ENCODE data around the gene CEP128. TPM values are rescaled to one million over a fixed set of nuclear protein-coding genes. Genes with fewer than 3 reads are reported as not detected.

Gene CEP128
- total RNA-seq, 1 experiment from 2014 or later, result 16.4 TPM

- H3K36me3 ChIP-seq (ENCODE audit: control insufficient read depth in 1 of 2, insufficient read depth in 2 of 2, low read length in 2 of 2), result no peaks in the 10 kb centered on the region
- no peaks in the 10 kb centered on the region for H3K9me3 ChIP-seq (ENCODE audit: control insufficient read depth in 1 of 2, insufficient read depth in 1 of 2, low read depth in 1 of 2, low read length in 2 of 2)
- ChIA-PET CTCF (interaction anchor here (0.8 to 1.0 kb wide), 2 partner anchors 11 to 32 kb away, joined by 3 read pairs; no protein-coding TSS in a partner anchor), POLR2A (no interaction called here), RAD21 (ENCODE audit: low non-redundant PET in 1 of 2, low total read pairs in 2 of 2, uncharacterized antibody in 2 of 2, unreplicated experiment in 2 of 2) (no interaction called here)
- H3K9ac ChIP-seq (ENCODE audit: low read length), result peak overlapping the region; percentile 28; the same call in 1 of the 2 replicates
- no peaks in the 10 kb centered on the region for H3K9me2 ChIP-seq (ENCODE audit: insufficient read depth)
- intact Hi-C loops (cut with micrococcal nuclease), result loop anchor here (1.0 to 2.0 kb wide), 3 partner anchors 33 to 210 kb away; no protein-coding TSS in a partner anchor
- no peaks in the 10 kb centered on the region for H3K27me3 ChIP-seq (ENCODE audit: insufficient read depth, low read length)
- H3K79me2 ChIP-seq (ENCODE audit: insufficient read depth, low read length), result no peaks in the 10 kb centered on the region
- H4K20me1 ChIP-seq (ENCODE audit: insufficient read depth), result no peaks in the 10 kb centered on the region
- no peak overlapping the region for H3K27ac ChIP-seq (ENCODE audit: low read depth, low read length)
- peak overlapping the region; percentile 90 for H2AFZ ChIP-seq (ENCODE audit: low read depth, low read length, poor library complexity, severe bottlenecking)
- ATAC-seq (peak; percentile 94), DNase-seq (ENCODE audit: low read depth, low spot score) (peak; percentile 51)
- peaks cover 0 to 4% of the 10 kb centered on the region in 2 experiments; a peak in 1 of 4 replicates for H3K4me1 ChIP-seq (ENCODE audit: control insufficient read depth in 1 of 2, insufficient read depth in 2 of 2, low read length in 2 of 2)
- BruUV-seq (replicated peaks), result no TSS peak
- peak overlapping the region; percentile 91 for H3K4me2 ChIP-seq (ENCODE audit: low read length)
- H3K4me3 ChIP-seq (replicated peaks in 1 of 2; ENCODE audit: low read depth in 1 of 2, low read length in 2 of 2), result peak overlapping the region; percentile 31 to 55
- TF ChIP-seq JUND (IDR thresholded peaks at IDR 0.05) (no peak), ZFX (IDR thresholded peaks at IDR 0.05) (no peak), CTCF (IDR thresholded peaks at IDR 0.05 in 2 of 3, conservative IDR thresholded peaks at IDR 0.05 in 1 of 3; ENCODE audit: borderline replicate concordance in 1 of 3, insufficient read depth in 1 of 3, low read depth in 2 of 3, low read length in 2 of 3) (peak; percentile 67 to 78 (median 71)), POLR2A (IDR thresholded peaks at IDR 0.05; ENCODE audit: borderline replicate concordance, extremely low read depth, insufficient read depth, insufficient read length) (no peak), CEBPB (IDR thresholded peaks at IDR 0.05; ENCODE audit: low read depth) (no peak), POLR2AphosphoS5 (IDR thresholded peaks at IDR 0.05; ENCODE audit: low read depth, low read length) (no peak), YY1 (IDR thresholded peaks at IDR 0.05; ENCODE audit: extremely low read depth, insufficient replicate concordance, low read depth, low read length) (no peak), ELF1 (IDR thresholded peaks at IDR 0.05; ENCODE audit: borderline replicate concordance, low read depth) (no peak), ZNF274 (IDR thresholded peaks at IDR 0.05; ENCODE audit: low read depth, low read length) (no peak), EZH2phosphoT487 (IDR thresholded peaks at IDR 0.05; ENCODE audit: borderline replicate concordance) (no peak), SRF (IDR thresholded peaks at IDR 0.05; ENCODE audit: low read depth) (no peak), SP1 (IDR thresholded peaks at IDR 0.05; ENCODE audit: low read depth) (no peak), CBX3 (IDR thresholded peaks at IDR 0.05; ENCODE audit: low read depth) (no peak), MAX (IDR thresholded peaks at IDR 0.05) (0 out of 2 replicates have a peak, but pooled peaks have one; percentile 29), ATF3 (IDR thresholded peaks at IDR 0.05) (no peak), SIN3A (IDR thresholded peaks at IDR 0.05; ENCODE audit: low read depth) (no peak), FOSL1 (IDR thresholded peaks at IDR 0.05; ENCODE audit: low read depth) (no peak), TCF7L2 (IDR thresholded peaks at IDR 0.05; ENCODE audit: borderline replicate concordance, extremely low read depth, insufficient read depth, insufficient read length) (no peak), RAD21 (IDR thresholded peaks at IDR 0.05; ENCODE audit: low read depth) (peak; percentile 86), ZBTB33 (IDR thresholded peaks at IDR 0.05; ENCODE audit: extremely low read depth, insufficient replicate concordance, low read length) (no peak)
Measured at GRCh38 chr14:80954687-80955299, 13.3 kb upstream of the CEP128 start.

Measured in HCT116 (cell line).